PC-3 (cell line): ENCODE measurements around the gene ZNF575. TPM values are rescaled to one million over a fixed set of nuclear protein-coding genes. Genes with fewer than 3 reads are reported as not detected.

Experiments used
- ATAC-seq: fragments of 200-7000 bp; cut with Tn5 transposase; 2 replicates; pipeline ENCODE4 v1.9.1; 2020; ENCODE audit warnings: mild to moderate bottlenecking, moderate library complexity
- BruUV-seq: library from RNA; stranded (reverse); fragments of 400-500 nt; replicated peaks from 2 replicates; lab custom pipeline; 2021; lab: Mats Ljungman, UMichigan
- CTCF ChIA-PET: fragments of 300-600 bp; sonication (Branson Sonifier 250); formaldehyde crosslinking; loops from one replicate; lab custom pipeline; 2022; ENCODE audit warnings: antibody characterized with exemption; lab: Charles Lee
- POLR2A ChIA-PET: fragments of 300-600 bp; sonication (Branson Sonifier 250); formaldehyde crosslinking; loops from one replicate; lab custom pipeline; 2022; ENCODE audit warnings: antibody characterized with exemption; ENCODE audit not compliant: unreplicated experiment; lab: Charles Lee
- DNase-seq: peaks from one replicate; pipeline ENCODE4 v3.0.0-alpha.2; 2015
- H2AFZ ChIP-seq: fragments of 300-600 bp; sonication (generic); 2 replicates; pipeline ENCODE4 v1.6.0; 2016; ENCODE audit warnings: antibody characterized with exemption, low read length
- H3F3A ChIP-seq: fragments of 300-600 bp; sonication (generic); one replicate; pipeline ENCODE4 v1.6.0; 2017; ENCODE audit warnings: antibody characterized with exemption, low read length, control low read depth, mild to moderate bottlenecking; ENCODE audit not compliant: unreplicated experiment
- H3K27ac ChIP-seq: fragments of 300-600 bp; sonication (generic); 2 replicates; pipeline ENCODE4 v1.5.1; 2016; ENCODE audit warnings: mild to moderate bottlenecking, low read length
- H3K27me3 ChIP-seq: fragments of 300-600 bp; sonication (generic); 2 replicates; pipeline ENCODE4 v1.6.1; 2016; ENCODE audit warnings: low read length, mixed read lengths
- H3K36me3 ChIP-seq: fragments of 300-600 bp; sonication (generic); 2 replicates; pipeline ENCODE4 v1.6.1; 2016; ENCODE audit warnings: low read depth, mixed run types, low read length, mixed read lengths
- H3K4me1 ChIP-seq: fragments of 300-600 bp; sonication (generic); 2 replicates; pipeline ENCODE4 v1.5.1; 2016; ENCODE audit warnings: low read length; ENCODE audit not compliant: insufficient read depth
- H3K4me2 ChIP-seq: fragments of 300-600 bp; sonication (generic); 2 replicates; pipeline ENCODE4 v1.6.0; 2016; ENCODE audit warnings: low read length
- H3K4me3 ChIP-seq: fragments of 300-600 bp; sonication (generic); 2 replicates; pipeline ENCODE4 v1.5.1; 2016; ENCODE audit warnings: mild to moderate bottlenecking, low read length, mixed read lengths
- H3K79me2 ChIP-seq: fragments of 300-600 bp; sonication (generic); 2 replicates; pipeline ENCODE4 v1.6.1; 2017; ENCODE audit warnings: low read length, mixed read lengths
- H3K9ac ChIP-seq: fragments of 300-600 bp; sonication (generic); 2 replicates; pipeline ENCODE4 v1.6.0; 2016; ENCODE audit warnings: mild to moderate bottlenecking, low read length
- H3K9me2 ChIP-seq: fragments of 300-600 bp; sonication (generic); replicated peaks from 2 replicates; pipeline ENCODE4 v1.6.1; 2016; ENCODE audit warnings: mixed run types, low read length, mixed read lengths
- H3K9me3 ChIP-seq: fragments of 300-600 bp; sonication (generic); 2 replicates; pipeline ENCODE4 v1.6.1; 2016; ENCODE audit warnings: low read length, mixed read lengths
- H4K20me1 ChIP-seq: fragments of 300-600 bp; sonication (generic); 2 replicates; pipeline ENCODE4 v1.6.1; 2016; ENCODE audit warnings: low read length, mixed read lengths
- EZH2 ChIP-seq: fragments of 300-600 bp; sonication (generic); IDR thresholded peaks from one replicate; pipeline ENCODE4 v1.6.1; 2017; ENCODE audit warnings: antibody characterized with exemption, mild to moderate bottlenecking, low read length; ENCODE audit not compliant: unreplicated experiment
- EZH2phosphoT487 ChIP-seq: fragments of 300-600 bp; sonication (generic); IDR thresholded peaks from 2 replicates; pipeline ENCODE4 v1.6.1; 2018; ENCODE audit warnings: mild to moderate bottlenecking, antibody characterized with exemption, low read length, borderline replicate concordance
- intact Hi-C: fragments of 100-400 bp; cut with micrococcal nuclease; formaldehyde crosslinking; loops from 2 replicates; pipeline ENCODE4 v1.9.0; 2023
- total RNA-seq: library from RNA; depleted of rRNA; stranded (reverse); fragments of >200 nt; gene quantifications from 2 replicates; pipeline ENCODE4 v1.2.3, GENCODE V29; 2014
- TF ChIP-seq, protein P1 (sequence below): fragments of 300-600 bp; sonication (generic); conservative IDR thresholded peaks from 2 replicates; pipeline ENCODE4 v1.5.1; 2017; ENCODE audit warnings: antibody characterized with exemption, low read depth, mild to moderate bottlenecking, low read length

Gene ZNF575
- total RNA-seq, 1 experiment from 2014 or later, result not detected

GRCh38 chr19:43502419-43502976 is 30.5 kb upstream of the ZNF575 start:
- Histone ChIP-seq H4K20me1 (no peaks in the 10 kb centered on the region), H3K27ac (no peak overlapping the region), H3K9me2 (no peaks in the 10 kb centered on the region), H3K9ac (no peak overlapping the region), H3K9me3 (no peaks in the 10 kb centered on the region), H3F3A (no peaks in the 10 kb centered on the region), H2AFZ (no peak overlapping the region), H3K4me2 (peak overlapping the region; percentile 97; the same call in 1 of the 2 replicates), H3K79me2 (no peaks in the 10 kb centered on the region), H3K4me3 (no peak overlapping the region; the same call in 1 of the 2 replicates), H3K27me3 (no peaks in the 10 kb centered on the region), H3K4me1 (0 out of 2 replicates have a peak, but pooled peaks cover 9% of the 10 kb centered on the region), H3K36me3 (no peaks in the 10 kb centered on the region)
- ATAC-seq (no peak), DNase-seq (no peak)
- BruUV-seq, result no TSS peak
- intact Hi-C loops, result loop anchor here (5.0 kb wide), 2 partner anchors 40 to 55 kb away; no protein-coding TSS in a partner anchor
- POLR2A ChIA-PET, result no interaction called here
- TF ChIP-seq EZH2phosphoT487 (no peak), EZH2 (no peak)
- TF ChIP-seq, protein P1, sequence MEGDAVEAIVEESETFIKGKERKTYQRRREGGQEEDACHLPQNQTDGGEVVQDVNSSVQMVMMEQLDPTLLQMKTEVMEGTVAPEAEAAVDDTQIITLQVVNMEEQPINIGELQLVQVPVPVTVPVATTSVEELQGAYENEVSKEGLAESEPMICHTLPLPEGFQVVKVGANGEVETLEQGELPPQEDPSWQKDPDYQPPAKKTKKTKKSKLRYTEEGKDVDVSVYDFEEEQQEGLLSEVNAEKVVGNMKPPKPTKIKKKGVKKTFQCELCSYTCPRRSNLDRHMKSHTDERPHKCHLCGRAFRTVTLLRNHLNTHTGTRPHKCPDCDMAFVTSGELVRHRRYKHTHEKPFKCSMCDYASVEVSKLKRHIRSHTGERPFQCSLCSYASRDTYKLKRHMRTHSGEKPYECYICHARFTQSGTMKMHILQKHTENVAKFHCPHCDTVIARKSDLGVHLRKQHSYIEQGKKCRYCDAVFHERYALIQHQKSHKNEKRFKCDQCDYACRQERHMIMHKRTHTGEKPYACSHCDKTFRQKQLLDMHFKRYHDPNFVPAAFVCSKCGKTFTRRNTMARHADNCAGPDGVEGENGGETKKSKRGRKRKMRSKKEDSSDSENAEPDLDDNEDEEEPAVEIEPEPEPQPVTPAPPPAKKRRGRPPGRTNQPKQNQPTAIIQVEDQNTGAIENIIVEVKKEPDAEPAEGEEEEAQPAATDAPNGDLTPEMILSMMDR, result no peak
- CTCF ChIA-PET, result interaction anchor here (0.6 kb wide), 1 partner anchor 40 kb away, joined by 4 read pairs; no protein-coding TSS in a partner anchor

DNA sequence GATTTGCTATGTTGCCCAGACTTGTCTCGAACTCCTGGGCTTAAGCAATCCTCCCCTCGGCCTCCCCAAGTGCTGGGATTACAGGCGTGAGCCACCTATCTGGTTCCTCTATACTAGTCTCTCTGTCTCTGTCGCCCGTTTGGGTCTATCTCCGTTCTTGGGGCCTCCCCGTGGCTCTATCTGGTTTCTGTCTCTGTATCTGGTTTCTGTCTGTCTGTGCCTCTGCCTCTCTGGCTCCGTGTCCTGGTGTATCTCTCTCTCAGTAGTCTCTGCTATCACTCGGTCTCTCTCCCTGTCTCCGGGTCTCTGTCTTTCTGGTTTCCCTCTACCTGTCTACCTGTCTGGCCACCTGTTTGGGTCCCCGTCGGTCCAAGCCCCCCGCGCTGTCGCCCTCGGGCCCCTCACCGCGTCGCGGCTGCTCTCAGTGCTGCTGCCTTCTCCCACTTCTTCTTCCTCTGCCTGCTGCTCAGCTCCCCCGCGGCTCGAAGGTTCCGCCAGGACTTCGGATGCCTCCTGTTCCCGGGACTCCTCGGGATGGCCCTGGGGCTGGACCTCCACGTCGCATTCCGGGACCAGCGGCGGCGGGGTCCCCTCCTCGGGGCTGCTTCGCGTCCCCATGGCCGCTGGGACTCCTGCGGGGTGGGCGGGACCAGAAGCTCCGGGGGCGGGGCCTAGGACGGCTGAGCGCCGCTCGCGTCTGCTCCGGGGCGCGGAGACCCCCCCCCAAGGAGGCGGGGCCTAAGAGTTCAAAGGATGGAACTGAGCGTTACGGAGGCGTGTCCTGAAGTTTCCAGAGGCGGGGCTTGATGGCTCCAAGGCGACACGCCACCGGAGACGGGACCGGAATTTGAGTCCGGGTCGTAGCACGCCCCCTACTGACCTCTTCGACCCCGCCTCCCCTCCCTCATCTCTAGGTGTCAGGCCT is 29.2 kb upstream of the ZNF575 start:
- POLR2A ChIA-PET, result interaction anchor here (0.6 to 0.7 kb wide), 3 partner anchors 27 to 306 kb away, joined by 3 to 25 read pairs (median 6); partner anchors contain the start of gene PLAUR
- intact Hi-C loops, result loop anchor here (5.0 kb wide), 2 partner anchors 41 to 56 kb away; no protein-coding TSS in a partner anchor
- DNase-seq, result peak; percentile 91

More for the DNA sequence above, 29.2 kb upstream of the ZNF575 start:
- H3K9me2 ChIP-seq, result no peaks in the 10 kb centered on the region
- H3F3A ChIP-seq, result no peaks in the 10 kb centered on the region
- BruUV-seq, result no TSS peak
- 0 out of 2 replicates have a peak, but pooled peaks cover 9% of the 10 kb centered on the region for H3K4me1 ChIP-seq
- peak; percentile 92 for ATAC-seq
- no peaks in the 10 kb centered on the region for H3K27me3 ChIP-seq
- no peaks in the 10 kb centered on the region for H4K20me1 ChIP-seq
- H3K9ac ChIP-seq, result peak overlapping the region; percentile 69
- H3K9me3 ChIP-seq, result no peaks in the 10 kb centered on the region
- peak overlapping the region; percentile 97 for H3K4me2 ChIP-seq
- H3K36me3 ChIP-seq, result no peaks in the 10 kb centered on the region
- no peaks in the 10 kb centered on the region for H3K79me2 ChIP-seq
- CTCF ChIA-PET, result interaction anchor here (0.5 to 1.9 kb wide), 6 partner anchors 16 to 1412 kb away, joined by 3 to 14 read pairs (median 4); no protein-coding TSS in a partner anchor
- peak overlapping the region; percentile 99 for H2AFZ ChIP-seq
- H3K4me3 ChIP-seq, result peak overlapping the region; percentile 84
- no peak for TF ChIP-seq EZH2phosphoT487
- TF ChIP-seq, protein P1, result no peak; the same call in 1 of the 2 replicates
- TF ChIP-seq EZH2, result no peak
- no peak overlapping the region for H3K27ac ChIP-seq
